Upper lobe of left lung (tissue), 6 donors: ENCODE results near the gene RAP1GDS1. TPM values are rescaled to one million over a fixed set of nuclear protein-coding genes. Genes with fewer than 3 reads are reported as not detected.
A peak's percentile ranks its signal among the peaks of the same experiment; 100 is the strongest.
"Not testable (repeated sequence)": the region's sequence is repeated elsewhere in the genome, so short reads cannot be mapped to it uniquely, and the experiment has no call there.

Source experiments
- ATAC-seq, 2 donors: fragments of 200-7000 bp; cut with Tn5 transposase; one replicate each; pipeline ENCODE4 v1.9.1; 2022; ENCODE audit warnings: mild to moderate bottlenecking in 2 of 2, moderate library complexity in 2 of 2; ENCODE audit not compliant: low FRiP score in 2 of 2
- DNase-seq, 2 donors: peaks; one replicate each; pipeline ENCODE4 v3.0.0-alpha.2; 2019 to 2020
- H3K27ac ChIP-seq, 4 donors: fragments of 200-600 bp; sonication (generic); one replicate each; pipeline ENCODE4 v1.5.1; 2016 to 2019
- H3K27me3 ChIP-seq, 4 donors: fragments of 200-600 bp; sonication (generic); one replicate each; pipeline ENCODE4 v1.5.1; 2017 to 2019
- H3K36me3 ChIP-seq, 4 donors: fragments of 200-600 bp; sonication (generic); one replicate each; pipeline ENCODE4 v1.5.1; 2016 to 2019
- H3K4me1 ChIP-seq, 4 donors: fragments of 200-600 bp; sonication (generic); one replicate each; pipeline ENCODE4 v1.5.1; 2018 to 2019
- H3K4me3 ChIP-seq, 4 donors: fragments of 200-600 bp; sonication (generic); one replicate each; pipeline ENCODE4 v1.5.1; 2017 to 2019; ENCODE audit warnings: mild to moderate bottlenecking in 2 of 4, moderate library complexity in 1 of 4
- H3K9me3 ChIP-seq, 4 donors: fragments of 200-600 bp; sonication (generic); one replicate each; pipeline ENCODE4 v1.5.1; 2018 to 2019
- CTCF ChIP-seq, 6 experiments: fragments of 450-650 bp in 4 of 6; fragments of 200-600 bp in 2 of 6; sonication (generic) in 2 of 6; IDR thresholded peaks; one replicate each; pipeline ENCODE4 v1.5.1; 2016 to 2019; ENCODE audit warnings: antibody characterized with exemption in 6 of 6
- EP300 ChIP-seq, 4 donors: sonication (generic); formaldehyde crosslinking; IDR thresholded peaks; one replicate each; pipeline ENCODE4 v1.5.1; 2017; ENCODE audit warnings: antibody characterized with exemption in 4 of 4, control low read depth in 2 of 4
- POLR2A ChIP-seq, 4 donors: fragments of 450-650 bp; IDR thresholded peaks; one replicate each; pipeline ENCODE4 v1.5.1; 2016 to 2017; ENCODE audit warnings: antibody characterized with exemption in 4 of 4, mild to moderate bottlenecking in 2 of 4
- POLR2AphosphoS5 ChIP-seq, 2 donors: sonication (generic); formaldehyde crosslinking; IDR thresholded peaks; one replicate each; pipeline ENCODE4 v1.5.1; 2017; ENCODE audit warnings: antibody characterized with exemption in 2 of 2
- WGBS, 2 donors: methylation state at CpG; one replicate each; pipeline ENCODE4 v1.1.5; 2017 to 2018; 5-methylcytosine and 5-hydroxymethylcytosine counted together
- total RNA-seq, 6 donors: library from RNA; depleted of rRNA in 4 of 6; stranded (reverse); fragments of >200 nt in 4 of 6; gene quantifications; one replicate each; pipeline versions ENCODE4 v1.1.0 to v1.2.1, GENCODE V29; 2016 to 2021
- donor health status: DM: no; HTN: no; CAD: no; lungs with moderate emphysema.
- donor health status: DM: no; HTN: yes; CAD: no; lungs with severe emphysema.

Gene RAP1GDS1
- total RNA-seq, 6 donors from 2014 or later = 20.6 to 63.9 (median 35.5) TPM

- Histone ChIP-seq H3K27ac (no peak overlapping the region), H3K27me3 (no peaks in the 10 kb centered on the region), H3K9me3 (peaks cover 0 to 14% (median 5%) of the 10 kb centered on the region in 4 donors), H3K4me3 (no peak overlapping the region), H3K4me1 (no peaks in the 10 kb centered on the region), H3K36me3 (no peaks in the 10 kb centered on the region)
- ATAC-seq (no peak), DNase-seq (no peak)
- TF ChIP-seq POLR2AphosphoS5 (IDR thresholded peaks at IDR 0.05) = no peak
- TF ChIP-seq EP300 (IDR thresholded peaks at IDR 0.05) = no peak
- no peak for TF ChIP-seq CTCF (IDR thresholded peaks at IDR 0.05)
- no peak for TF ChIP-seq POLR2A (IDR thresholded peaks at IDR 0.05)
- WGBS, 2 donors = 95 to 98% methylated on average over 2 of the region's 2 CpGs
Observed at GRCh38 chr4:98326168-98326567, 65.0 kb downstream of the RAP1GDS1 start.

GRCh38 chr4:98327694-98328093 is 66.5 kb downstream of the RAP1GDS1 start:
- no peak for DNase-seq
- ATAC-seq = no peak
- H3K27me3 ChIP-seq = no peaks in the 10 kb centered on the region
- no peak overlapping the region for H3K4me3 ChIP-seq
- H3K27ac ChIP-seq = no peak overlapping the region
- no peaks in the 10 kb centered on the region for H3K4me1 ChIP-seq
- 100% methylated on average over 1 of the region's 1 CpG for WGBS, 2 donors
- TF ChIP-seq EP300 (IDR thresholded peaks at IDR 0.05) (no peak), POLR2AphosphoS5 (IDR thresholded peaks at IDR 0.05) (no peak), POLR2A (IDR thresholded peaks at IDR 0.05) (no peak), CTCF (IDR thresholded peaks at IDR 0.05) (no peak)
- peaks cover 0 to 17% (median 13%) of the 10 kb centered on the region in 4 donors for H3K9me3 ChIP-seq
- H3K36me3 ChIP-seq = no peaks in the 10 kb centered on the region

GRCh38 chr4:98329879-98330640 is 68.9 kb downstream of the RAP1GDS1 start:
- not testable (repeated sequence) for ATAC-seq, H3K27me3 ChIP-seq, H3K4me1 ChIP-seq, H3K4me3 ChIP-seq, H3K27ac ChIP-seq, H3K36me3 ChIP-seq
- peaks cover 8 to 33% (median 25%) of the 10 kb centered on the region in 4 donors for H3K9me3 ChIP-seq
- DNase-seq = peak in 1 of 2 donors; percentile 77
- 97% methylated on average over 20 to 31 of the region's 31 CpGs for WGBS, 2 donors

GRCh38 chr4:98332017-98332416 is 70.8 kb downstream of the RAP1GDS1 start:
- DNase-seq (no peak), ATAC-seq (no peak)
- Histone ChIP-seq H3K27me3 (no peaks in the 10 kb centered on the region), H3K36me3 (no peaks in the 10 kb centered on the region), H3K9me3 (peaks cover 8 to 33% (median 25%) of the 10 kb centered on the region in 4 donors), H3K4me3 (no peak overlapping the region), H3K4me1 (no peaks in the 10 kb centered on the region), H3K27ac (no peak overlapping the region)
- 63 to 70% methylated on average over 1 of the region's 1 CpG for WGBS, 2 donors
- TF ChIP-seq EP300 (IDR thresholded peaks at IDR 0.05) (no peak), POLR2AphosphoS5 (IDR thresholded peaks at IDR 0.05) (no peak), CTCF (IDR thresholded peaks at IDR 0.05) (no peak), POLR2A (IDR thresholded peaks at IDR 0.05) (no peak)

- WGBS, 2 donors = 92 to 96% methylated on average over 5 of the region's 5 CpGs
Observed at GRCh38 chr4:98334461-98334860, 73.3 kb downstream of the RAP1GDS1 start.

More at GRCh38 chr4:98334461-98334860, 73.3 kb downstream of the RAP1GDS1 start:
- Histone ChIP-seq H3K9me3 (peaks cover 8 to 28% (median 25%) of the 10 kb centered on the region in 4 donors), H3K4me3 (no peak overlapping the region), H3K27me3 (no peaks in the 10 kb centered on the region), H3K36me3 (no peaks in the 10 kb centered on the region), H3K4me1 (no peaks in the 10 kb centered on the region), H3K27ac (no peak overlapping the region)
- DNase-seq (no peak), ATAC-seq (no peak)
- TF ChIP-seq POLR2A (IDR thresholded peaks at IDR 0.05) = no peak
- TF ChIP-seq EP300 (IDR thresholded peaks at IDR 0.05) = no peak
- no peak for TF ChIP-seq CTCF (IDR thresholded peaks at IDR 0.05)
- no peak for TF ChIP-seq POLR2AphosphoS5 (IDR thresholded peaks at IDR 0.05)
